Measurements from ENCODE around the gene RASGRP1.

The RASGRP1 gene

DNA sequence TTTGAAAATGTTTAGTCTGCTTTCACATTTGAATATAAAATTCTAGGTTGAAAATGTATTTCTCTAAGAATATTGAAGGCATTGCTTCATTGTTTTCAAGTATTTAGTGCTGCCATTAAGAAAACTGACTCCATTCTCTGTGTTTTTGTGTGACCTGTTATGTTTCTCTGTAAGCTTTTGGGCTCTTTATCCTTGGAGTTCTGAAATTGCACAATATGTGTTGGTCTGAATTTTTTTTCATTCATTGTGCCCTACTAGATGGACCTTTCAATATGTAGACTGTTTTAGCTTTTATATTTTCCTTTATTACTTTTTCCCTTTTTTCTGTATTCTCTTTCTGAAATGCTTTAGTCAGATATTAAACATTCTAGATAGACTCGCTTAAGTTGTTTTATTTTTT, 88.5 kb downstream of the RASGRP1 start:
- TF ChIP-seq SIN3A (IDR thresholded peaks at IDR 0.05; ENCODE audit: borderline replicate concordance, insufficient read depth, low read length) = no peak
- no peak for TF ChIP-seq POLR2AphosphoS5 (IDR thresholded peaks at IDR 0.05; ENCODE audit: low read depth, low read length)
- TF ChIP-seq REST (IDR thresholded peaks at IDR 0.05; ENCODE audit: insufficient read depth in 1 of 2, low read depth in 2 of 2, low read length in 2 of 2) = no peak
- no peak for TF ChIP-seq FOXP2 (optimal IDR thresholded peaks at IDR 0.05; ENCODE audit: borderline replicate concordance, extremely low read depth, extremely low read length, insufficient read depth)
- no peak for TF ChIP-seq TAF1 (IDR thresholded peaks at IDR 0.05; ENCODE audit: borderline replicate concordance, insufficient read depth, low read length)

- TF ChIP-seq POLR2AphosphoS5 (IDR thresholded peaks at IDR 0.05; ENCODE audit: low read depth, low read length) = no peak
- no peak for TF ChIP-seq REST (IDR thresholded peaks at IDR 0.05; ENCODE audit: insufficient read depth in 1 of 2, low read depth in 2 of 2, low read length in 2 of 2)
- TF ChIP-seq TAF1 (IDR thresholded peaks at IDR 0.05; ENCODE audit: borderline replicate concordance, insufficient read depth, low read length) = no peak
- TF ChIP-seq SIN3A (IDR thresholded peaks at IDR 0.05; ENCODE audit: borderline replicate concordance, insufficient read depth, low read length) = no peak
- no peak for TF ChIP-seq FOXP2 (optimal IDR thresholded peaks at IDR 0.05; ENCODE audit: borderline replicate concordance, extremely low read depth, extremely low read length, insufficient read depth)
Observed at GRCh38 chr15:38475361-38475760, 89.3 kb downstream of the RASGRP1 start.

GRCh38 chr15:38474155-38474757, 90.4 kb downstream of the RASGRP1 start:
- TF ChIP-seq TAF1 (IDR thresholded peaks at IDR 0.05; ENCODE audit: borderline replicate concordance, insufficient read depth, low read length) = no peak
- TF ChIP-seq REST (IDR thresholded peaks at IDR 0.05; ENCODE audit: insufficient read depth in 1 of 2, low read depth in 2 of 2, low read length in 2 of 2) = no peak
- no peak for TF ChIP-seq FOXP2 (optimal IDR thresholded peaks at IDR 0.05; ENCODE audit: borderline replicate concordance, extremely low read depth, extremely low read length, insufficient read depth)
- no peak for TF ChIP-seq SIN3A (IDR thresholded peaks at IDR 0.05; ENCODE audit: borderline replicate concordance, insufficient read depth, low read length)
- no peak for TF ChIP-seq POLR2AphosphoS5 (IDR thresholded peaks at IDR 0.05; ENCODE audit: low read depth, low read length)

GRCh38 chr15:38471974-38472373, 92.6 kb downstream of the RASGRP1 start:
- TF ChIP-seq REST (IDR thresholded peaks at IDR 0.05; ENCODE audit: insufficient read depth in 1 of 2, low read depth in 2 of 2, low read length in 2 of 2) = no peak
- no peak for TF ChIP-seq TAF1 (IDR thresholded peaks at IDR 0.05; ENCODE audit: borderline replicate concordance, insufficient read depth, low read length)
- TF ChIP-seq SIN3A (IDR thresholded peaks at IDR 0.05; ENCODE audit: borderline replicate concordance, insufficient read depth, low read length) = no peak
- no peak for TF ChIP-seq FOXP2 (optimal IDR thresholded peaks at IDR 0.05; ENCODE audit: borderline replicate concordance, extremely low read depth, extremely low read length, insufficient read depth)
- no peak for TF ChIP-seq POLR2AphosphoS5 (IDR thresholded peaks at IDR 0.05; ENCODE audit: low read depth, low read length)

Data from PFSK-1 (cell line).